ENCODE data around the gene RLN2.
"Not testable (repeated sequence)": the region's sequence is repeated elsewhere in the genome, so short reads cannot be mapped to it uniquely, and the experiment has no call there.

RLN2 gene

GRCh38 chr9:5303840-5304795 is at the start of gene RLN2:
RLN2 (minus strand) TSS chr9:5304716; CDS start chr9:5304580, 136 bp downstream.
- not testable (repeated sequence) for DNase-seq

GRCh38 chr9:5354184-5354583 is 49.7 kb upstream of the RLN2 start:
- DNase-seq, result no peak

- no peak for DNase-seq
Observed at GRCh38 chr9:5352637-5353248, 48.2 kb upstream of the RLN2 start.

GRCh38 chr9:5338992-5339981 is 34.8 kb upstream of the RLN2 start, which contains the start of gene RLN1:
RLN1 (minus strand) TSS chr9:5339876; CDS start chr9:5339746, 130 bp downstream.
- DNase-seq, result peak; percentile 8

GRCh38 chr9:5336688-5337087 is 32.2 kb upstream of the RLN2 start:
- DNase-seq, result no peak

GRCh38 chr9:5331276-5331675 is 26.8 kb upstream of the RLN2 start:
- DNase-seq, result not testable (repeated sequence)

GRCh38 chr9:5326893-5327548 is 22.5 kb upstream of the RLN2 start:
- no peak for DNase-seq

GRCh38 chr9:5326187-5326586 is 21.7 kb upstream of the RLN2 start:
- no peak for DNase-seq

- DNase-seq, result not testable (repeated sequence)
Observed at GRCh38 chr9:5321601-5322000, 17.1 kb upstream of the RLN2 start.

GRCh38 chr9:5321058-5321457 is 16.5 kb upstream of the RLN2 start:
- DNase-seq, result no peak

- DNase-seq, result not testable (repeated sequence)
Observed at GRCh38 chr9:5316406-5316805, 11.9 kb upstream of the RLN2 start.

GRCh38 chr9:5315187-5315923 is 10.8 kb upstream of the RLN2 start:
- no peak for DNase-seq

- no peak for DNase-seq
Observed at GRCh38 chr9:5310851-5311250, 6.3 kb upstream of the RLN2 start.

GRCh38 chr9:5305741-5306140 is 1.2 kb upstream of the RLN2 start:
- no peak for DNase-seq

- DNase-seq, result no peak
Observed at GRCh38 chr9:5301544-5301943, 3.0 kb downstream of the RLN2 start.

GRCh38 chr9:5292141-5292540 is 12.4 kb downstream of the RLN2 start:
- no peak for DNase-seq

GRCh38 chr9:5288591-5288990 is 15.9 kb downstream of the RLN2 start:
- DNase-seq, result no peak

- no peak for DNase-seq
Observed at GRCh38 chr9:5286262-5286661, 18.3 kb downstream of the RLN2 start.

GRCh38 chr9:5278486-5278885 is 26.0 kb downstream of the RLN2 start:
- no peak for DNase-seq

- no peak for DNase-seq
Observed at GRCh38 chr9:5274770-5275169, 29.7 kb downstream of the RLN2 start.

GRCh38 chr9:5269249-5269715 is 35.2 kb downstream of the RLN2 start:
- DNase-seq, result no peak
